Calu3 (cell line): ENCODE measurements around the gene C6orf62. TPM values are rescaled to one million over a fixed set of nuclear protein-coding genes. Genes with fewer than 3 reads are reported as not detected.
"Not testable (repeated sequence)": the region's sequence is repeated elsewhere in the genome, so short reads cannot be mapped to it uniquely, and the experiment has no call there.

ENCODE experiments used
- Bru-seq: library from RNA; stranded (reverse); fragments of 400-500 nt; gene quantifications from one replicate; lab custom pipeline; 2021; lab: Mats Ljungman, UMichigan
- BruChase-seq, 2 experiments: library from RNA; stranded (reverse); fragments of 400-500 nt; gene quantifications; one replicate each; lab custom pipeline; 2021; lab: Mats Ljungman, UMichigan
- BruUV-seq: library from RNA; stranded (reverse); fragments of 400-500 nt; replicated peaks from 2 replicates; lab custom pipeline; 2021; lab: Mats Ljungman, UMichigan
- CTCF ChIA-PET: fragments of 300-600 bp; sonication (Branson Sonifier 250); formaldehyde crosslinking; loops from one replicate; lab custom pipeline; 2022; ENCODE audit warnings: antibody characterized with exemption; lab: Charles Lee
- DNase-seq: peaks from one replicate; pipeline ENCODE4 v3.0.0; 2022
- H3K27ac Mint-ChIP-seq: one replicate; pipeline ENCODE4 v1.8.0; 2022; ENCODE audit warnings: mixed read lengths; ENCODE audit not compliant: unreplicated experiment
- H3K27me3 Mint-ChIP-seq: one replicate; pipeline ENCODE4 v1.8.0; 2022; ENCODE audit warnings: mixed read lengths; ENCODE audit not compliant: unreplicated experiment
- H3K36me3 Mint-ChIP-seq: one replicate; pipeline ENCODE4 v1.8.0; 2022; ENCODE audit warnings: mild to moderate bottlenecking, moderate library complexity, mixed read lengths; ENCODE audit not compliant: insufficient read depth, unreplicated experiment
- H3K4me1 Mint-ChIP-seq: one replicate; pipeline ENCODE4 v1.8.0; 2022; ENCODE audit warnings: mild to moderate bottlenecking, low read depth, mixed read lengths; ENCODE audit not compliant: unreplicated experiment
- H3K4me3 Mint-ChIP-seq: one replicate; pipeline ENCODE4 v1.8.0; 2022; ENCODE audit warnings: mild to moderate bottlenecking, low read depth, moderate library complexity, mixed read lengths; ENCODE audit not compliant: unreplicated experiment
- H3K9me3 Mint-ChIP-seq: one replicate; pipeline ENCODE4 v1.8.0; 2022; ENCODE audit warnings: low read depth, mixed read lengths; ENCODE audit not compliant: unreplicated experiment
- CTCF ChIP-seq: fragments of 200-600 bp; IDR thresholded peaks from one replicate; pipeline ENCODE4 v1.8.0; 2022; ENCODE audit warnings: antibody characterized with exemption; ENCODE audit not compliant: unreplicated experiment
- intact Hi-C: fragments of 100-400 bp; cut with micrococcal nuclease; formaldehyde crosslinking; loops from one replicate; pipeline ENCODE4 v1.10.0; 2022; ENCODE audit not compliant: unreplicated experiment
- long read RNA-seq: library from polyadenylated mRNA; stranded (forward); transcript quantifications from one replicate; pipeline ENCODE4 v2.0.0, GENCODE V29; 2022
- total RNA-seq: library from RNA; stranded (reverse); gene quantifications from 2 replicates; pipeline ENCODE4 v1.2.3, GENCODE V29; 2022

The C6orf62 gene
- total RNA-seq (334 and 370 TPM in 2 replicates), Bru-seq, nascent RNA (percentile 100 among the genes with signal in this experiment), BruChase-seq, experiment 1, labeled RNA remaining after a 6-hour chase (percentile 100 among the genes with signal in this experiment), BruChase-seq, experiment 2, labeled RNA remaining after a 2-hour chase (percentile 100 among the genes with signal in this experiment)
- long read RNA-seq, full-length matches to known transcripts: 13 of 44 reads
- long read RNA-seq, partial matches to known transcripts: 3 of 44 reads
- long read RNA-seq, other reads (novel, unspliced or antisense): 28 of 44 reads

- DNase-seq: peak; percentile 62
- peak within 1 kb of the TSS; percentile 94 for H3K27ac Mint-ChIP-seq
- CTCF ChIA-PET: interaction anchor here (0.7 to 2.0 kb wide), 5 partner anchors 24 to 135 kb away, joined by 3 to 7 read pairs (median 4); no protein-coding TSS in a partner anchor
- no peaks in the 10 kb centered on the region for H3K9me3 Mint-ChIP-seq
- H3K27me3 Mint-ChIP-seq: no peaks in the 10 kb centered on the region
- intact Hi-C loops: loop anchor here (5.0 kb wide), 1 partner anchor 298 kb away; no protein-coding TSS in a partner anchor
- BruUV-seq: no TSS peak
- H3K4me3 Mint-ChIP-seq: peak within 1 kb of the TSS; percentile 97
- TF ChIP-seq CTCF: no peak
- peaks cover 74% of the 10 kb centered on the region for H3K36me3 Mint-ChIP-seq
- peaks cover 32% of the 10 kb centered on the region for H3K4me1 Mint-ChIP-seq
Observed at GRCh38 chr6:24719125-24719971, at the start of gene C6orf62. Gene C6orf62 (minus strand): TSS chr6:24719154. CDS start chr6:24718668, 486 bp downstream.

- CTCF ChIA-PET: no interaction called here
- peaks cover 22% of the 10 kb centered on the region for H3K4me1 Mint-ChIP-seq
Observed at GRCh38 chr6:24768361-24768760, 49.4 kb upstream of the C6orf62 start.

GRCh38 chr6:24766680-24767462, 47.9 kb upstream of the C6orf62 start:
- Mint-ChIP-seq H3K4me3 (no peak overlapping the region), H3K27ac (peak overlapping the region; percentile 17), H3K27me3 (no peaks in the 10 kb centered on the region), H3K4me1 (peaks cover 25% of the 10 kb centered on the region), H3K9me3 (no peaks in the 10 kb centered on the region), H3K36me3 (no peaks in the 10 kb centered on the region)
- TF ChIP-seq CTCF: peak; percentile 67
- intact Hi-C loops: loop anchor here (1.0 kb wide), 5 partner anchors 49 to 242 kb away; no protein-coding TSS in a partner anchor
- no TSS peak for BruUV-seq
- CTCF ChIA-PET: interaction anchor here (0.7 to 2.6 kb wide), 10 partner anchors 24 to 251 kb away, joined by 3 to 23 read pairs (median 5); partner anchors contain the start of gene C6orf62
- DNase-seq: no peak

More at GRCh38 chr6:24768361-24768760, 49.4 kb upstream of the C6orf62 start:
- no peak for DNase-seq
- BruUV-seq: no TSS peak
- H3K36me3 Mint-ChIP-seq: no peaks in the 10 kb centered on the region
- no peaks in the 10 kb centered on the region for H3K9me3 Mint-ChIP-seq
- intact Hi-C loops: no loop called here
- no peak for TF ChIP-seq CTCF
- peak overlapping the region; percentile 18 for H3K27ac Mint-ChIP-seq
- H3K27me3 Mint-ChIP-seq: no peaks in the 10 kb centered on the region
- H3K4me3 Mint-ChIP-seq: no peak overlapping the region

- intact Hi-C loops: loop anchor here (1.0 kb wide), 5 partner anchors 48 to 241 kb away; no protein-coding TSS in a partner anchor
- H3K27me3 Mint-ChIP-seq, H3K9me3 Mint-ChIP-seq, H3K27ac Mint-ChIP-seq, BruUV-seq, H3K36me3 Mint-ChIP-seq, DNase-seq: not testable (repeated sequence)
- Mint-ChIP-seq H3K4me1 (peaks cover 25% of the 10 kb centered on the region), H3K4me3 (peak overlapping the region; percentile 27)
- CTCF ChIA-PET: interaction anchor here (0.7 to 2.6 kb wide), 7 partner anchors 23 to 252 kb away, joined by 3 to 23 read pairs (median 7); partner anchors contain the start of gene C6orf62
Observed at GRCh38 chr6:24765968-24766367, 47.0 kb upstream of the C6orf62 start.

- H3K27me3 Mint-ChIP-seq, DNase-seq, H3K9me3 Mint-ChIP-seq, H3K36me3 Mint-ChIP-seq, H3K4me3 Mint-ChIP-seq, BruUV-seq, intact Hi-C loops, H3K27ac Mint-ChIP-seq: not testable (repeated sequence)
- peaks cover 25% of the 10 kb centered on the region for H3K4me1 Mint-ChIP-seq
- CTCF ChIA-PET: interaction anchor here (0.6 to 2.6 kb wide), 6 partner anchors 8 to 184 kb away, joined by 3 to 23 read pairs (median 6); partner anchors contain the start of gene C6orf62
Observed at GRCh38 chr6:24764833-24765828, 46.2 kb upstream of the C6orf62 start.
